HL-60 (cell line): ENCODE results near the gene KPTN.

ENCODE experiments used
- CTCF ChIP-seq: IDR thresholded peaks from one replicate; pipeline ENCODE4 v1.5.1; 2011; ENCODE audit warnings: low read length, control low read depth, inconsistent platforms; ENCODE audit not compliant: insufficient read depth
- POLR2AphosphoS5 ChIP-seq: IDR thresholded peaks from 2 replicates; pipeline ENCODE4 v1.6.1; 2012; ENCODE audit warnings: low read depth

DNA sequence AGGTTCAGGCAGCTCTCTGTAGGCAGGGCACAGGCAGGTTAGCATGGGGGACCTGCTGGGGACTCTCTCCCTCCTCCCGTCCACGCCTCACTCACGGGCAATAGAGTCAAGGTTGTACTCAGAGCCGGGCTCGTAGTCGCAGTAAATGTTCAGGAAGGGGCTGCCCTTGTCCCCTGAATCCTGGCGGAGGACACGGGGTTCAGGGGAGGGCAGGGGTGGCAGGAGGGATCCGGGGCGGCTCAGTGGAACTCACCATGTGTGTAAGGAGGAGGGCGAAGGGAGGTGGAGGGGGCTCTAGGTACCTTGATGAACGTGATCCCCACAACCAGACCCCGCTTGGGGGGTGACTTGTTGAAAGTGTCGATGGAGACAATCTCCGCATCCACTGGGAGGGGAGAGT is 819 bp downstream of the KPTN start:
- TF ChIP-seq CTCF (no peak), POLR2AphosphoS5 (no peak)
